B cell (primary cell): ENCODE data around the gene FSTL3. TPM values are rescaled to one million over a fixed set of nuclear protein-coding genes. Genes with fewer than 3 reads are reported as not detected.

Experiments used
- ATAC-seq: fragments of 200-7000 bp; cut with Tn5 transposase; one replicate; pipeline ENCODE4 v1.10.0; 2021; ENCODE audit warnings: low read depth, mild to moderate bottlenecking, moderate number of reproducible peaks, moderate library complexity
- CTCF ChIA-PET: fragments of 350-600 bp; sonication (Branson Sonifier 250); formaldehyde crosslinking; loops from one replicate; lab custom pipeline; 2021; ENCODE audit warnings: antibody characterized with exemption, inconsistent platforms; lab: Charles Lee
- POLR2A ChIA-PET: fragments of 350-600 bp; sonication (Branson Sonifier 250); formaldehyde crosslinking; loops from one replicate; lab custom pipeline; 2021; ENCODE audit warnings: antibody characterized with exemption; lab: Charles Lee
- DNase-seq: peaks from one replicate; pipeline ENCODE4 v3.0.0; 2013
- H2AFZ ChIP-seq: 2 replicates; pipeline ENCODE4 v1.6.1; 2012; ENCODE audit warnings: mild to moderate bottlenecking, low read depth, low read length; ENCODE audit not compliant: insufficient read depth, poor library complexity, severe bottlenecking
- H3K27ac ChIP-seq, 2 donors: 1 replicate in 1 of 2; 2 replicates in 1 of 2; pipeline ENCODE4 v1.5.1; 2012 to 2013; ENCODE audit warnings: low read length in 2 of 2, mild to moderate bottlenecking in 2 of 2, moderate library complexity in 1 of 2
- H3K27me3 ChIP-seq, 4 experiments: fragments of 200-600 bp in 1 of 4; sonication (generic) in 1 of 4; replicated peaks in 1 of 4; 1 replicate in 2 of 4; 2 replicates in 2 of 4; pipeline versions ENCODE4 v1.6.1 to v1.7.0; 2013 to 2016; ENCODE audit warnings: low read length in 3 of 4, mild to moderate bottlenecking in 2 of 4, mixed read lengths in 1 of 4, moderate library complexity in 1 of 4; ENCODE audit not compliant: insufficient read depth in 4 of 4, control insufficient read depth in 3 of 4; ENCODE audit errors: control extremely low read depth in 1 of 4
- H3K36me3 ChIP-seq, 2 experiments: replicated peaks in 1 of 2; 1 replicate in 1 of 2; 2 replicates in 1 of 2; pipeline versions ENCODE4 v1.6.1 to v1.7.1; 2013; ENCODE audit warnings: low read length in 1 of 2; ENCODE audit not compliant: insufficient read depth in 2 of 2, control insufficient read depth in 1 of 2; ENCODE audit errors: control extremely low read depth in 1 of 2, extremely low read depth in 1 of 2
- H3K4me1 ChIP-seq, 2 donors: fragments of 200-600 bp in 1 of 2; sonication (generic) in 1 of 2; 1 replicate in 1 of 2; 2 replicates in 1 of 2; pipeline versions ENCODE4 v1.5.1 to v1.6.1; 2013 to 2017; ENCODE audit warnings: low read length in 2 of 2; ENCODE audit not compliant: control insufficient read depth in 2 of 2, insufficient read depth in 2 of 2
- H3K4me2 ChIP-seq: replicated peaks from 2 replicates; pipeline ENCODE3; 2012; ENCODE audit warnings: mild to moderate bottlenecking, low read depth, low read length; ENCODE audit not compliant: poor library complexity, severe bottlenecking
- H3K4me3 ChIP-seq, 5 experiments: fragments of 200-600 bp in 1 of 5; sonication (generic) in 1 of 5; 1 replicate in 3 of 5; 2 replicates in 2 of 5; pipeline versions ENCODE4 v1.5.1 to v1.7.0; 2011 to 2016; ENCODE audit warnings: low read length in 4 of 5, mild to moderate bottlenecking in 4 of 5, low read depth in 2 of 5, control low read depth in 1 of 5, moderate library complexity in 1 of 5; ENCODE audit not compliant: insufficient read depth in 1 of 5; ENCODE audit errors: control extremely low read depth in 1 of 5, extremely low read depth in 1 of 5
- H3K79me2 ChIP-seq: fragments of 200-600 bp; sonication (generic); one replicate; pipeline ENCODE4 v1.6.0; 2016; ENCODE audit warnings: low read length; ENCODE audit not compliant: control insufficient read depth, insufficient read depth
- H3K9ac ChIP-seq: fragments of 200-600 bp; sonication (generic); 2 replicates; pipeline ENCODE4 v1.6.1; 2017; ENCODE audit warnings: mild to moderate bottlenecking, low read length, moderate library complexity
- H3K9me3 ChIP-seq, 3 donors: one replicate each; pipeline versions ENCODE4 v1.6.1 to v1.7.1; 2013; ENCODE audit warnings: low read length in 2 of 3; ENCODE audit not compliant: control insufficient read depth in 2 of 3, insufficient read depth in 1 of 3; ENCODE audit errors: control extremely low read depth in 1 of 3
- H4K20me1 ChIP-seq: 2 replicates; pipeline ENCODE4 v1.6.0; 2012; ENCODE audit warnings: mild to moderate bottlenecking, low read length; ENCODE audit not compliant: insufficient read depth, control insufficient read depth, poor library complexity, severe bottlenecking
- H3K27ac Mint-ChIP-seq: one replicate; pipeline ENCODE4 v1.8.0; 2021; ENCODE audit warnings: mixed read lengths
- H3K27me3 Mint-ChIP-seq: one replicate; pipeline ENCODE4 v1.8.0; 2021; ENCODE audit warnings: mixed read lengths
- H3K4me1 Mint-ChIP-seq: one replicate; pipeline ENCODE4 v1.8.0; 2021; ENCODE audit warnings: mixed read lengths
- H3K4me3 Mint-ChIP-seq: one replicate; pipeline ENCODE4 v1.8.0; 2021; ENCODE audit warnings: mixed read lengths
- H3K9me3 Mint-ChIP-seq: one replicate; pipeline ENCODE4 v1.8.0; 2022; ENCODE audit warnings: mixed read lengths; ENCODE audit not compliant: insufficient read depth
- CTCF ChIP-seq: fragments of 200-600 bp; IDR thresholded peaks from one replicate; pipeline ENCODE4 v1.8.0; 2022; ENCODE audit warnings: antibody characterized with exemption, mild to moderate bottlenecking
- EZH2 ChIP-seq: IDR thresholded peaks from 2 replicates; pipeline ENCODE4 v1.6.1; 2012; ENCODE audit warnings: borderline replicate concordance, low read depth, mild to moderate bottlenecking, moderate library complexity, low read length; ENCODE audit not compliant: insufficient read depth, poor library complexity, severe bottlenecking
- WGBS: methylation state at CpG from one replicate; pipeline ENCODE4 v1.1.5; 2013; ENCODE audit warnings: missing lambda C conversion rate; ENCODE audit not compliant: insufficient coverage; 5-methylcytosine and 5-hydroxymethylcytosine counted together
- intact Hi-C: fragments of 100-400 bp; cut with micrococcal nuclease; formaldehyde crosslinking; loops from one replicate; pipeline ENCODE4 v1.10.0; 2022
- polyA plus RNA-seq: library from polyadenylated mRNA; depleted of rRNA; stranded (reverse); fragments of >200 nt; gene quantifications from 2 replicates; pipeline ENCODE4 v1.2.3, GENCODE V29; 2012
- total RNA-seq, 2 donors: library from RNA; stranded (reverse); fragments of 120-200 nt in 1 of 2; gene quantifications; 1 replicate in 1 of 2; 2 replicates in 1 of 2; pipeline versions ENCODE4 v1.2.3 to v1.2.4, GENCODE V29; 2013 to 2022

Gene FSTL3
- total and polyA plus RNA-seq, 2 donors (not counting 1 experiment from before 2014, with no cell fraction given) = 2.6 to 5.8 TPM

GRCh38 chr19:662962-663681 is 13.1 kb upstream of the FSTL3 start, which contains the start of gene RNF126:
RNF126 (minus strand) TSS chr19:663214; CDS start chr19:663121, 93 bp downstream.
- H3K27ac Mint-ChIP-seq = peak within 1 kb of the TSS; percentile 98
- ATAC-seq = peak; percentile 71

More at GRCh38 chr19:662962-663681, 13.1 kb upstream of the FSTL3 start, which contains the start of gene RNF126:
- Histone ChIP-seq H3K9me3 (peaks cover 0 to 4% (median 0%) of the 10 kb centered on the region in 3 donors), H3K27ac (peak within 1 kb of the TSS; percentile 87 to 97), H3K27me3 (no peaks in the 10 kb centered on the region), H3K4me3 (peak within 1 kb of the TSS; percentile 65 to 94 (median 82)), H3K36me3 (peaks cover 0 to 13% of the 10 kb centered on the region in 2 experiments), H3K4me2 (peak within 1 kb of the TSS; percentile 96), H4K20me1 (peaks cover 46% of the 10 kb centered on the region), H3K4me1 (peaks cover 31 to 60% of the 10 kb centered on the region in 2 donors), H3K79me2 (peaks cover 55% of the 10 kb centered on the region), H2AFZ (peak within 1 kb of the TSS; percentile 90), H3K9ac (peak within 1 kb of the TSS; percentile 79)
- WGBS = under 1% methylated on average over 97 of the region's 97 CpGs
- ChIA-PET CTCF (interaction anchor here (0.7 to 1.9 kb wide), 4 partner anchors 18 to 96 kb away, joined by 3 to 17 read pairs (median 6); no protein-coding TSS in a partner anchor), POLR2A (interaction anchor here (0.6 to 1.4 kb wide), 6 partner anchors 15 to 164 kb away, joined by 3 to 20 read pairs (median 4); partner anchors contain the start of gene AZU1)
- Mint-ChIP-seq H3K27me3 (no peaks in the 10 kb centered on the region), H3K4me3 (peak within 1 kb of the TSS; percentile 96), H3K9me3 (no peaks in the 10 kb centered on the region), H3K4me1 (peaks cover 45% of the 10 kb centered on the region)
- intact Hi-C loops = loop anchor here (1.0 to 10.0 kb wide), 6 partner anchors 17 to 262 kb away; partner anchors contain the start of genes ARID3A, BSG, CDC34 and FGF22
- TF ChIP-seq EZH2 (no peak), CTCF (no peak)
- peak; percentile 94 for DNase-seq
